ENCODE results near the gene IP6K1. TPM values are rescaled to one million over a fixed set of nuclear protein-coding genes. Genes with fewer than 3 reads are reported as not detected.
"Not testable (repeated sequence)": the region's sequence is repeated elsewhere in the genome, so short reads cannot be mapped to it uniquely, and the experiment has no call there.

The IP6K1 gene
- total RNA-seq, 1 experiment from 2014 or later = 42.2 TPM

DNA sequence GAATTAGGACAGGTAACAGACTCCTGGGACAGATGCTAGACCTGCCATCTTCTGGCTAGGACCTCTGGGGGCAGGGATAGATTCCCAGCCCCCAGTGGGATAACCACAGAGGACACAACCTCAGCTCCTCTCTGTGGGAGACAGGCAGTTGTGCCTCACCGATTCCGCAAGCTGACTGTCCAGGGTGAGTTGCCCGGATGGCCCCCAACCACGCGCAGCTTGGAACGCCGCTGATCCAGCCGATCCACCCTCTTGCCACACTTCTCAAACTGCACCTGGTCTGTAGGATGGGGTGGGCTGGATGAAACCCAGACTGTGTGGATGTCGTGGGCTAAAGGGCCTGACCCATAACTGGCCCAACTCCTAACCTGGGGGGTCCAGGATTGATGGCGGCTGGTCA, 101.2 kb downstream of the IP6K1 start:
- DNase-seq; H3K9me3 ChIP-seq (ENCODE audit: control insufficient read depth, low read depth, low read length); H3K4me2 ChIP-seq (ENCODE audit: insufficient read depth, insufficient read length, low read length); H3K27me3 Mint-ChIP-seq (ENCODE audit: low read depth); H3K27me3 ChIP-seq (ENCODE audit: insufficient read depth, low read length); H3K79me2 ChIP-seq (ENCODE audit: insufficient read depth, low read length); H2BK15ac ChIP-seq (ENCODE audit: low read depth, low read length); H2BK12ac ChIP-seq (ENCODE audit: insufficient read length, low read depth, low read length); H4K91ac ChIP-seq (ENCODE audit: insufficient read length, low read depth, low read length); H3T11ph ChIP-seq (ENCODE audit: low read length); H2BK20ac ChIP-seq (ENCODE audit: low read depth, low read length, poor library complexity, severe bottlenecking); H3K9ac ChIP-seq (ENCODE audit: extremely low read depth, insufficient read length, low read length); H3K14ac ChIP-seq (ENCODE audit: insufficient read depth, low read length); H4K5ac ChIP-seq (ENCODE audit: insufficient read length, low read depth, low read length); H2BK5ac ChIP-seq (ENCODE audit: insufficient read length, low read length); H3K27ac ChIP-seq (ENCODE audit: insufficient read length, low read depth, low read length); H3K4ac ChIP-seq (ENCODE audit: low read depth, low read length); H3K4me1 ChIP-seq (ENCODE audit: insufficient read depth, low read length); H3K79me1 ChIP-seq (ENCODE audit: insufficient read depth, low read depth, low read length, poor library complexity, severe bottlenecking); H4K20me1 ChIP-seq (ENCODE audit: control insufficient read depth, insufficient read depth, insufficient read length); H3K56ac ChIP-seq (ENCODE audit: insufficient read length, low read depth, low read length); H3K23me2 ChIP-seq (ENCODE audit: insufficient read length, low read depth, low read length, poor library complexity, severe bottlenecking); H2AFZ ChIP-seq (ENCODE audit: low read length); H3K23ac ChIP-seq (ENCODE audit: insufficient read length, low read depth, low read length); H4K8ac ChIP-seq (replicated peaks; ENCODE audit: insufficient read length, low read depth, low read length); H3K9me3 Mint-ChIP-seq; H2BK120ac ChIP-seq (ENCODE audit: low read depth, low read length, poor library complexity, severe bottlenecking); H3K27ac Mint-ChIP-seq; H2AK5ac ChIP-seq (ENCODE audit: insufficient read length, low read length); H3K18ac ChIP-seq (ENCODE audit: insufficient read length, low read depth, low read length): not testable (repeated sequence)
- Mint-ChIP-seq H3K36me3 (ENCODE audit: insufficient read depth in 1 of 3, low read depth in 3 of 3) (peaks cover 12 to 39% (median 35%) of the 10 kb centered on the region in 3 experiments; a peak in 6 of 7 replicates), H3K4me3 (peak overlapping the region; percentile 36 to 69; a peak in 4 of 5 replicates), H3K4me1 (peaks cover 14 to 26% of the 10 kb centered on the region in 2 experiments)
- no CpG with 5 or more reads among the region's 10 CpGs for WGBS (ENCODE audit: extremely low coverage, insufficient read length, low lambda C conversion rate)
